ENCODE measurements around the gene ST3GAL3. TPM values are rescaled to one million over a fixed set of nuclear protein-coding genes. Genes with fewer than 3 reads are reported as not detected.

The ST3GAL3 gene
- total and polyA plus RNA-seq, 8 donors = 5.6 to 11.4 (median 8.6) TPM

DNA sequence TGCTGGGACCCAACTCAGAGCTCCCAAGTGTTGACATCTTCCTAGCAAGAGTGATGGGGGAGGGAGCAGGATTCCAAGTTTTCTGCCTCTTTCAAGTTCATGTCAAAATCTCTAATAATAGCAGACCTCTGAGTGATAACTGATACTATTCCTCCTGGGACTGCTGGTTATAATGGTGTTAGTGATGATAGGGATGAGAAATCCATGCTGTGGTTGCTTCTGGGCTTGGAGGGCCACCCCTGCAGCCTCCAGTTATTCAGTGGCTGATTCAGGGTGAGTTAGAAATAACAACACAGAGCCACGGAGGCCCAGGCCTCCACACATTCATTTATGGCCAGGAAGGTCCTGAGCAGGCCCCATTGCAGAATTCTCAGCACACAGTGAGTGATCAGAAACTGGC, 185.7 kb downstream of the ST3GAL3 start:
- no peaks in the 10 kb centered on the region for H3K4me1 ChIP-seq
- DNase-seq = no peak
- H3K9me3 ChIP-seq = no peaks in the 10 kb centered on the region
- FAIRE-seq = no peak
- TF ChIP-seq, protein P1, sequence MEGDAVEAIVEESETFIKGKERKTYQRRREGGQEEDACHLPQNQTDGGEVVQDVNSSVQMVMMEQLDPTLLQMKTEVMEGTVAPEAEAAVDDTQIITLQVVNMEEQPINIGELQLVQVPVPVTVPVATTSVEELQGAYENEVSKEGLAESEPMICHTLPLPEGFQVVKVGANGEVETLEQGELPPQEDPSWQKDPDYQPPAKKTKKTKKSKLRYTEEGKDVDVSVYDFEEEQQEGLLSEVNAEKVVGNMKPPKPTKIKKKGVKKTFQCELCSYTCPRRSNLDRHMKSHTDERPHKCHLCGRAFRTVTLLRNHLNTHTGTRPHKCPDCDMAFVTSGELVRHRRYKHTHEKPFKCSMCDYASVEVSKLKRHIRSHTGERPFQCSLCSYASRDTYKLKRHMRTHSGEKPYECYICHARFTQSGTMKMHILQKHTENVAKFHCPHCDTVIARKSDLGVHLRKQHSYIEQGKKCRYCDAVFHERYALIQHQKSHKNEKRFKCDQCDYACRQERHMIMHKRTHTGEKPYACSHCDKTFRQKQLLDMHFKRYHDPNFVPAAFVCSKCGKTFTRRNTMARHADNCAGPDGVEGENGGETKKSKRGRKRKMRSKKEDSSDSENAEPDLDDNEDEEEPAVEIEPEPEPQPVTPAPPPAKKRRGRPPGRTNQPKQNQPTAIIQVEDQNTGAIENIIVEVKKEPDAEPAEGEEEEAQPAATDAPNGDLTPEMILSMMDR (IDR thresholded peaks at IDR 0.05) = no peak
- 31 to 55% methylated on average over 1 of the region's 1 CpG for WGBS, 2 donors
- ATAC-seq = peak in 1 of 4 donors; percentile 36
- no peaks in the 10 kb centered on the region for H3K27me3 ChIP-seq
- intact Hi-C loops (cut with DNase I) = no loop called here
- H3K27ac ChIP-seq = no peak overlapping the region
- H3K36me3 ChIP-seq = no peaks in the 10 kb centered on the region
- no peak overlapping the region for H3K4me3 ChIP-seq

DNA sequence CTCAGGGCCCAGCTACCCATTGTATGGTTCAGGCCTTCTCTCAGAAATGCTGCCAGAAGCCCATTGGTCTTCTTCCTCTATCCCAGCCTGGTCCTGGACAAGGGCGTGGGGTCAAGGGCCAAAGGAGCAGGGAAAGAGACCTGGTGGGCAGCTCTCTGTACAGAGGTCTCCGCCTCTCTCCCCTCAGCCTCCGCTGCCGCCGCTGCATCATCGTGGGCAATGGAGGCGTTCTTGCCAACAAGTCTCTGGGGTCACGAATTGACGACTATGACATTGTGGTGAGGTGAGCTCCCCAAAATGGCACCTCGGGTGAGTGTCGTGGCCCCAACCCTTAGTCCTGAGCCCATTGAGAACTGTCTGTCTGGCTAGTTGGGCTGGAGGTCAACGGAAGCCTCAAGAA, 191.6 kb downstream of the ST3GAL3 start:
- no peak overlapping the region for H3K27ac ChIP-seq
- FAIRE-seq (no peak), ATAC-seq (no peak), DNase-seq (no peak)
- no peak overlapping the region for H3K4me3 ChIP-seq
- intact Hi-C loops (cut with DNase I) = no loop called here
- H3K4me1 ChIP-seq = no peaks in the 10 kb centered on the region
- WGBS, 2 donors = 95 to 98% methylated on average over 12 of the region's 12 CpGs
- H3K27me3 ChIP-seq = no peaks in the 10 kb centered on the region
- H3K36me3 ChIP-seq = no peaks in the 10 kb centered on the region
- TF ChIP-seq, protein P1 (IDR thresholded peaks at IDR 0.05) = no peak
- H3K9me3 ChIP-seq = no peaks in the 10 kb centered on the region

DNA sequence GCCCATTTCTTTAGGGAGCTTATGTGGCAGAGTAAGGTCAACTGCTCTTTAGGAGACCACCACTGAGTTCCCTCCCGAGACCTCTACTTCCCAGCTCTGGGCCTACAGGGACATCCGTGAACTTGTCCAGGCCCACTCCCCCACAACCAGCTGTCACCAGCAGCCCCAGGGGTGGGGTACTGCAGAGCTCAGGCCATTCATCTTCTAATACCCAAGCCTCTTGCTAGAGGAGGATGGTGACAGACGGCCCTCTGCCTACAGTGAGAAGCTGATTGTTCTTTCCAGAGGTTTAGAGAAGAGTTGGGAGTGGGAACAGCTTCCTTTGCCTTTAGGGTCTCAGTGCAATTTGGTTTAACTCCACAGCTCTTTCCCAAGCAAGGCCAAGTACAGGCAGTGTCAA, 193.1 kb downstream of the ST3GAL3 start:
- Histone ChIP-seq H3K36me3 (no peaks in the 10 kb centered on the region), H3K9me3 (no peaks in the 10 kb centered on the region), H3K27me3 (no peaks in the 10 kb centered on the region), H3K27ac (no peak overlapping the region), H3K4me1 (no peaks in the 10 kb centered on the region), H3K4me3 (no peak overlapping the region)
- no peak for FAIRE-seq
- no peak for ATAC-seq
- no peak for DNase-seq
- WGBS, 2 donors = 94 to 100% methylated on average over 3 of the region's 3 CpGs
- intact Hi-C loops (cut with DNase I) = no loop called here
- TF ChIP-seq, protein P1 (IDR thresholded peaks at IDR 0.05) = no peak

DNA sequence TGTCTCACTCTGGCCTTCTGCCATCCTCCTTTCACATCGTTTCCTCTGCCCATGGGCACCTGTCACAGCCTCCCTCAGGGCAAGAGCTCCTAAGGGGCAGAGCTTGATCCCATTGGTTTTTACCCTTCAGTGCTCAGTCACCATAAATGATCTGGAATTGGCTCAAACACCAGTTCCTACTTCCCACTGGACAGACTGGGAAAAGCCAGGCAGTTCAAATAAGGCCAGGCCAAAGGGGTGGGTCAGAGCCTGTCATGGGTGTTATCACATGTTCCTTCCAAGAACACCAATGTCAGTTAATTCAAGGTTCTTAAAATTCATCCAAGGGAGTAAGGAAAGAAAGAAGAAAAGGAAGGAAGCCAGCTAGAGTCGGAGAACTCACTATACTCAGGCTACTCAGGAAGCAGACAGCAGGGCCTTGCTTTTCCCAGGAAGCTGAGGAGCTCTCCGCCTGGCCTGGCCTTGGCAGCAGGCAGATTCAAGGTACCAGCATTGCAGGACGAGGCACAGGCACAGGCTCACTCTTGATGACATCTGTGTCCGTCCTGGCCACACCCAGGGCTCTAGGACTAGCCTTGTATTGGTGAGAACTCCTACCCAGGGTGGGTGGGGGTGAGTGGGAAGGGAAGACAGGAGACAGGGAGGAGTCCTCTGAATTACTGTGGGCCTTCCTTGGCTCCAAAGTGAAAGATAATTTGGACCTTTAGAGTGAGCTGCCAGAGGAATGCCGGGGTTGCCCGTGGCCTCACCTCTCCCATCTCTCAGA, 194.0 kb downstream of the ST3GAL3 start:
- no peak overlapping the region for H3K4me3 ChIP-seq
- TF ChIP-seq, protein P1 (IDR thresholded peaks at IDR 0.05) = no peak
- ATAC-seq = no peak
- peak overlapping the region in 1 of 4 donors; percentile 8 for H3K27ac ChIP-seq
- no peaks in the 10 kb centered on the region for H3K9me3 ChIP-seq
- no peaks in the 10 kb centered on the region for H3K4me1 ChIP-seq
- 87 to 88% methylated on average over 7 of the region's 7 CpGs for WGBS, 2 donors
- intact Hi-C loops (cut with DNase I) = no loop called here
- no peaks in the 10 kb centered on the region for H3K27me3 ChIP-seq
- DNase-seq = no peak
- no peaks in the 10 kb centered on the region for H3K36me3 ChIP-seq
- FAIRE-seq = no peak
